OCI-LY3 (cell line): Measurements from ENCODE around the gene POLL.

Experiments used
- CTCF ChIP-seq: fragments of 200-600, 300-600 bp; sonication (generic); IDR thresholded peaks from 2 replicates; pipeline ENCODE4 v1.5.1; 2014; ENCODE audit warnings: antibody characterized with exemption, low read length, low read depth
- EZH2phosphoT487 ChIP-seq: fragments of 200-600 bp; shearing (Covaris generic); IDR thresholded peaks from 2 replicates; pipeline ENCODE4 v1.6.1; 2018; ENCODE audit warnings: antibody characterized with exemption, mixed run types, low read depth

DNA sequence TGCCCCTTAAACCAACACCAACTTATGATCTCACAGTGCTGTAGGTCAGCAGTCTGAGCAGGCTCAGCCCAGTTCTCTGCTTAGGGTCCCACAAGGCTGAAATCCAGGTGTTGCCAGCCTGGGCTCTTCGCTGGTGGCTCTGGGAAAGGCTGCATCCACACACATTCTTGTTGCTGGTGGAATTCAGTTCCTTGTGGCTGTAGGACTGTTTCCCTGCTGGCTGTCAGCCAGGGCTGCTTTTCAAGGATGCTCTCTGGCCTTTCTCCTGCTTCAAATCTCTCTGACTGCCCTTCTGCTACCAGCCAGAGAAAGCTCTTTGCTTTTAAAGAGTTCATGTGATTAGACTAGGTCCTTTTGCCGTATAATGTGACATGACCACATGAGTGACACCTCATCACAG is 15.3 kb downstream of the POLL start:
- TF ChIP-seq CTCF (no peak), EZH2phosphoT487 (no peak)
